ENCODE measurements around the gene ZNF814.
"Not testable (repeated sequence)": the region's sequence is repeated elsewhere in the genome, so short reads cannot be mapped to it uniquely, and the experiment has no call there.

The ZNF814 gene

DNA sequence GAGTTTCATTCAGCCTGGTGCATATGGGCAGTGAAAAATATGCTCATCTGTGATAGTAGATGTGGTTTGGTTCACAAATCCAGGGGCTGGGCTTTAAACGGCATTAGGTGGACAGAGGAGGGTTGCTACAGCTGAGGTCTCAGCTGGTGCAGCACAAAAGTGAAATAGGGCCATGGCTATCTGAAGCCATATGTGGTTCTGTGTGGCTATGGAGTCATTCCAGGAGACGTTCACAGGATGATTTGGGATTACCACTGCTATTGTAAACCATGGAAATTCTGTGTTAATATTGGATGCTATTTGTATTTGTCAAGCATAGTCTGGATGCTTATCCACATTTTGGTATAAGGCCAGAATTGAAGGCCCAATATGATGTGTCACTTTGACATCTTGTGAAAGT lies 34.7 kb downstream of the ZNF814 start:
- DNase-seq (ENCODE audit: low spot score), result not testable (repeated sequence)

DNA sequence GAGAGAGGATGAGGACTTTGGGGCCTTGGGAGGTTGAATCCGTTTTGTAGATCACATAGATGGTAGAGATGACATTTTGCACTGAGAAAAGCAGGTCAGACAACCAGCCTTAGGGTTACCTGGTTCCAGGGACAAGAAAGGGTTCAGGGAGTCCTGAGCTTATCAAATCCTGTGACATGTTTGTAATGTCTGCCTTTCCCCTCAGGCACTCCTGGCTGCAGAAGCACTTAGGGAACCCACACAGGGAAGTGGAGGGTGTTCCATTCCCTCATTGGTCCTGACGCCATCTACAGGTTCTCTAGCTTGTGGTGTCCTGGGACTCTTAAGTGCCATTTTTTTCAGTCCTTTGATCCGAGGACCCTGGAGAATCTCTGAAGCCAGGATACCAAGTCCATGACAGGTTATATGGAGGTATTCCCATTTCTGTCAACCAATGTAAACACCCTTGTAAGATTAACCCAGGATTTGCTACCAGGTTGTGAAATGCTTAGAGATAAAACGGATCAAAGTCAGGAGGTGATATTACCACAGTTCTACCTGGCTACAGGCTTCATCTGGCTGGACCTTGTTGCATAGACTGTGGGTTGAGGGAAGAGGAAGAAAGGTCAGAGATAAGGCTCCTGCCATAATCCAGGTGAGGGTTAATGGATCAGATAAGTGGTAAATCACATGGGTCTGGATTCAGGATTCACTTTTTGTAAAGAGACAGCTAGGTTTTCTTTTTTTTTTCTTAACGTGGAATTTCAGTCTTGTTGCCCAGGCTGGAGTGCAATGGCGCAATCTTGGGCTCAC lies 36.8 kb downstream of the ZNF814 start:
- DNase-seq (ENCODE audit: low spot score), result not testable (repeated sequence)

DNA sequence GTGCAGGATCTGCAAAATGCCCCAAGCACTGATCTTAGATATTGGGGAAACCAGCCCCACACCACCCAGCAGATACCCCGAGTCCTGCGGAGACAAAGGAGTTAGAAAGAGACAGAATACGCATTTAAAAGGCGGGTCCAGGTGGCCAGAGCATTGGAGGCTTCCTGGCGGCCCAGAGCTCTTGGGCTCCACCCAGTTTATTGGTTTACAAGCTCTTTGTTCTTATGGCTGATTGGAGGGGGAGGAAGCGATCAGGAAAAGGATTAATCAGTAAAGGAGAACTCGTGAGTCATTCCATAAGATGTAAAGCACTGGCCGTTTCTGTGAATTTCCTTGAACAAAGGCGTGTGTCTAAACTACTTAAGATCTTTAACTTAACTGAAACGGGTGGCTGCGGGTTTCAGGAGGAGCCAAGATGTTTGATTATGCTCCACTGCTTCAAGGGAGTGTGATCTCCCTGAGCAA lies 38.3 kb downstream of the ZNF814 start:
- peak; percentile 78 for DNase-seq (ENCODE audit: low spot score)

DNA sequence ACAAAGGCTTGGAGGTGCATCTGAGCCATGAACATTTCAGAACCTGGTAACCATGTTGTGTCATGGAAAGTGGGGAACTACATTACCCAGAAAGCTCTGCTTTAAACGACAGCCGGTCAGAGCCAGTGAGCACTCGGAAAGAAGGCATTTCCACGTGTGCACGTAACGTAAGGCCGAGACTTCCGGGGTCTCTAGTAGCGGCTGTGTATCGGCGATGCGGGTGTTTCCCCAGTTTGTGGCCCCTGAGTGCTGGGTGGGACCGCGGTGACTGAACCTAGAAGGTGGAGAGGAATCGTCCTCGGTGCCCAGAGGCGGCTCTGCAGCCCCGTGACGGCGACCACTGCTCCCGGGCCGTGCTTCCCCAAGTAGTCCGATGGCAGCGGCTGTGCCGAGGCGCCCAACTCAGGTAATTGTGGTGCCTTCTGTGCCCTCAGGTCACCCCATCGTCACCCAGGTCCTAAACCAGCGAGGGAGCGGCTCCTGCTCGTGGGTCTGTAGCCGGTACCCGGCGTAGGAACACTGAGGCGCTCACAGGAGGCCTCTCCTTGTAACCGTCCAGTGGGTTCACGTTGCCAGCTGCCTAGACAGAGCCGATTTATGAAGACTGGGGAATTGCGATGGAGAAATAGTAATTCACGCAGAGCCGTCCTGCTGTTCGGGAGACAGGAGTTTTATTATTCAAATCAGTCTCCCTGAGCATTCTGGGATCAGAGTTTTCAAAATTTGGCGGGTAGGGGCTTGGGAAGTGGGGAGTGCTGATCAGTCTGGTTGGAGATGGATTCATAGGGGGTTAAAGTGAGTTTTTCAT lies 39.0 kb downstream of the ZNF814 start, which contains the start of gene ZNF587:
TSS of gene ZNF587 (plus strand) at position 194 of the 808 bp plus-strand sequence. CDS start at position 374, 180 bp downstream.
- peak; percentile 81 for DNase-seq (ENCODE audit: low spot score)

DNA sequence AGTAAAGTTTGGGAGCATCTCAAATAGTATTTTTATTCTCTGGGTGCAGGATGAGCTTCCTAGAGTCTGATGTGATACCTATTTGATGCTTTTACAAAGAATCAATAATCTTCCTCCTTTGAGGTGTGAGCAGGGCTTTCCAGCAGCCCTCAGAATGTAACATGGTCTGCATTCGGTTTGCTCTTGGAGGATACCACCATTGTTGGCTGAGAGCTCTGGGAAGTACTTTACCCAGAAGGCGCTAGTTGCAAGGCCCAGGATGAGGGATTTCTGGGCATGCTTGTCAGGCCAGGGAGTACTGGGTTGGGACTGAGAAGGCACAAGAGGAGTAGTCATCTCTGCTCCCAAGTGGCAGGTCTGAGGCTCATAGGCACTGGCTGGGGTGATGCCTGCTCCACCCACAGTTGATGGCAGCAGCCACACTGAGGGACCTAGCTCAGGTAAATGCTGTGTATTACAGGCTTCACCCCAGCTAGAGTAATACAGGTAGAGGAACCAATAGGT lies 39.6 kb downstream of the ZNF814 start:
- DNase-seq (ENCODE audit: low spot score), result not testable (repeated sequence)

DNA sequence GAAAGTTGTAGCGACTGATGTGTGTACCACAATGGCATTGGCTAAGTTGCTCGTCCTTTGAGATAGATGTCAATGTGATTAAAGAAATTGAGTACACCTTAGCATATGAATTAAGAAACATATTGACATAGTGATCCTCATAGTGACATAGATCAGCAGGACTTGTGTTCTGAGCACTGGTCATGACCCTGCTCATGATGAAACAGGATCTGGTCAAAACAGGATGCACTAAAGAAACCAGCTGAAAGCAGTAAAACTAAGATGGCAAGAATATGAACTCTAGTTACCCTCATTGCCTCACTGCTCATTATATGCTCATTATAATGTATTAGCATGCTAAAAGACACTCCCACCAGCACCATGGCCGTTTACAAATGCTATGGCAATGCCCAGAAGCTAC lies 41.7 kb downstream of the ZNF814 start:
- not testable (repeated sequence) for DNase-seq (ENCODE audit: low spot score)

DNA sequence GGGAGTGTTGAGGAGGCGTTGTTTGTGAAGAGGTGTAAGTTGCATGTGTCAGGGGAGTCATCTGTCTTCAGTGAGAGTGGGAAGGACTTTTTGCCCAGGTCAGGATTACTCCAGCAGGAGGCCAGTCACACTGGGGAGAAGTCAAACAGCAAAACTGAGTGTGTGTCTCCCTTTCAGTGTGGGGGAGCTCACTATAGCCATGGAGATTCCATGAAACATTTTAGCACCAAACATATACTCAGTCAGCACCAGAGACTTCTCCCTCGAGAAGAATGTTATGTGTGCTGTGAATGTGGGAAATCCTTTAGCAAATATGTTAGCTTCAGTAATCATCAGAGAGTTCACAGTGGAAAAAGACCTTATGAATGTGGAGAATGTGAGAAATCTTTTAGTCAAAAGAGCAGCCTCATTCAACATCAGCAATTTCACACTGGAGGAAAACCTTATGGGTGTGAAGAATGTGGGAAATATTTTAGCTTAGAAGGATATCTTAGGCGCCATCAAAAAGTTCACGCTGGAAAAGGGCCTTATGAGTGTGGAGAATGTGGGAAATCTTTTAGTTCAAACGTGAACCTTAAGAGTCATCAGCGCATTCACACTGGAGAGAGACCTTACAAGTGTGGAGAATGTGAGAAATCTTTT lies 47.6 kb downstream of the ZNF814 start:
- no peak for DNase-seq (ENCODE audit: low spot score)

DNA sequence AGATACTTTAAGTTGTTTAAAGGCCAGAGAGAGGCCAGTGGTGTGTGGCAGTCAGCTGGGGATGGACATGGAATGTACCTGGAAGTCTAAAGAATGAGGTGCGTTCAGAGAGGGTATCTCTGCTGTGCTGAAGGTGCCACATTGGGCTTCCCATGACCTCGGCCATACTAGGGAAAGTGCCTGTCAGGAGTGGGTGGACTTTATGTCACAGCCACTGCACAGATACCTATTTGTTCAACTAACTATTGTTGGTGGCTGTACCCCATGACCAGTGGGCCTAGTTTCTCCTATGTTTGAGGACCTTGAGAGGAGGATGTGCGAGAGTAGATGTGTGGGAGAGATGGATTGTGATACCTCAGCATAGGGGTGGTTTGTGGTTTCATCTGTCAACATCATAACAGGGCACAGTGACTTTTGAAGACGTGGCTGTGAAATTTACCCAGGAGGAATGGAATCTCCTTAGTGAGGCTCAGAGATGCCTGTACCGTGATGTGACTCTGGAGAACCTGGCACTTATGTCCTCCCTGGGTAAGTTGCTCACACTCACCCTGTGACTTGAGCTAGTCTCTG lies 50.1 kb downstream of the ZNF814 start:
- not testable (repeated sequence) for DNase-seq (ENCODE audit: low spot score)

DNA sequence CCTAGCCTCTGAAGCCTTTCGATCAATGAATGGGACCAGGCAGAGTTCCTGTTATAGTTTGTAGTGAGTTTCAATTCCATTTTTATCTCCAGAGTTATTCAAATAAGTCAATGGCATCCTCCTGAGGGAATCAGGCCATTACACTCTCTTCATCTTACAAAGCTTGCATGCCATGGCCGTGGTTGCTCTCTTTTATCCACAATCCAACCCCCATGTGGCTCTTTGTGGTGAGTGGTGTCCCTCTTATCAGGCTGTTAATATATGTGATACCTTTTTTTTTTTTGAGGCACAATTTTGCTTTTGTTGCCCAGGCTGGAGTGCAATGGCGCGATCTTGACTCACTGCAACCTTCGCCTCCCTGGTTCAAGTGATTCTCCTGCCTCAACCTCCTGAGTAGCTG lies 51.8 kb downstream of the ZNF814 start:
- DNase-seq (ENCODE audit: low spot score), result not testable (repeated sequence)

DNA sequence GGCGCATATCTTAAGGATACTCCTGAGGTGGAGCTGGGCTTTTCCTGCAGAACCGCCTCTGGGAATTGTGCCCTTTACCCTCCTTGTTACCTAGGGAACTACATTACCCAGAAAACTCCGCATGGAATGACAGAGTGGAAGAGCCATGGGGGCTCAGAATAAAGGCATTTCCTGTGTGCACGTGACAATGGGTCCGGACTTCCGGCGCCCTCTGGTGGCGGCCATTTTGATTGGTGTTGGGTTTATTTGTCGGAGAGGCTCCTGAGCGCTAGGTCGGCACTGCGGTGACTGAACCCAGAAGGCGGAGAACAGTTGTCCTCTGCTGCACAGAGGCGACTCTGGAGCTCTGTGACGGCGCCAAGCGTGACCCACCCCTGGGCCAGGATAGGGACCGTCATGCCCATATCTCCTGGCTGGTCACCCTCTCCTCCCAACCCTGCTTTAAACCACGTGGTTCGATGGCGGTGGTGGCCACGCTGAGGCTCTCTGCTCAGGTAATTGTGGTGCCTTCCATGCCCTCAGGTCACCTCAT lies 58.7 kb downstream of the ZNF814 start, which contains the start of gene ZNF587B:
TSS of gene ZNF587B (plus strand) at position 229 of the 532 bp plus-strand sequence. CDS start at position 459, 230 bp downstream.
- DNase-seq (ENCODE audit: low spot score), result no peak

DNA sequence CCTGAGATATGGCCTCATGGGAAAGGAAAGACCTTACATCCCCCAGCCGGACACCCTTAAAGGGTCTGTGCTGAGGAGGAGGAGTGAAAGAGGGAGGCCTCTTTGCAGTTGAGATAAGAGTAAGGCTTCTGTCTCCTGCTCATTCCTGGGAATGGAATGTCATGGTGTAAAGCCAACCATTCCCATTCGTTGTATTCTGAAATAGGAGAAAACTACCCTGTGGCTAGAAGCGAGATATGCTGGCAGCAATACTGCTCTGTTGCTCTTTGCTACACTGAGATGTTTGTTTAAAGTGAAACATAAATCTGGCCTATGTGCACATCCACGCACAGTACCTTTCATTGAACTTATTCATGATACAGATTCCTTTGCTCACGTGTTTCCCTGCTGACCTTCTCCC lies 59.5 kb downstream of the ZNF814 start:
- no peak for DNase-seq (ENCODE audit: low spot score)

DNA sequence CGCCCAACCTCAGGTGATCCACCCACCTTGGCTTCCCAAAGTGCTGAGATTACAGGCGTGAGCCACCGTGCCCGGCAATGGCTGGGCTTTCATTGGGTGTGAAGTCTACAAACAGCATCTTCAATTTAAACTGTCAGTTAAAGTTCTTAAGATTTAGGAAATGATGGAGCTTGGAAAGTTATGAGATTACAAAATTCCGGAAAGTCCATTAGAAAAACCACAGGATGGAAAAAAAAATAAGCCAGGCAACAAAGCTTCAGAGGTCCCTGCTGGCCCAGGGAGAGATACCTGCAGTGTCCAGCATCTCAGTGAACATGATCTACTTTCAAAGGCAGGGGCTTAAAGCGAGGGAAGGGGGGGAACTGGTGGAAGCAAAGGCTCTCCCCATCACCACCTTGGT lies 63.3 kb downstream of the ZNF814 start:
- DNase-seq (ENCODE audit: low spot score), result no peak

DNA sequence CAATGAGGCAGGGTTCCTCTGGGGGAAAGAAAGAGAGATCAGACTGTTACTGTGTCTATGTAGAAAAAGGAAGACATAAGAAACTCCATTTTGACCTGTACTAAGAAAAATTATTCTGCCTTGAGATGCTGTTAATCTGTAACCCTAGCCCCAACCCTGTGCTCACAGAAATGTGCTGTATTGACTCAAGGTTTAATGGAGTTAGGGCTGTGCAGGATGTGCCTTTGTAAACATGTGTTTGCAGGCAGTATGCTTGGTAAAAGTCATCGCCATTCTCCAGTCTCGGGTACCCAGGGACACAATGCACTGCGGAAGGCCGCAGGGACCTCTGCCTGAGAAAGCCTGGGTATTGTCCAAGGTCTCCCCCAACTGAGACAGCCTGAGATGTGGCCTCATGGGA lies 65.2 kb downstream of the ZNF814 start:
- DNase-seq (ENCODE audit: low spot score), result not testable (repeated sequence)

DNA sequence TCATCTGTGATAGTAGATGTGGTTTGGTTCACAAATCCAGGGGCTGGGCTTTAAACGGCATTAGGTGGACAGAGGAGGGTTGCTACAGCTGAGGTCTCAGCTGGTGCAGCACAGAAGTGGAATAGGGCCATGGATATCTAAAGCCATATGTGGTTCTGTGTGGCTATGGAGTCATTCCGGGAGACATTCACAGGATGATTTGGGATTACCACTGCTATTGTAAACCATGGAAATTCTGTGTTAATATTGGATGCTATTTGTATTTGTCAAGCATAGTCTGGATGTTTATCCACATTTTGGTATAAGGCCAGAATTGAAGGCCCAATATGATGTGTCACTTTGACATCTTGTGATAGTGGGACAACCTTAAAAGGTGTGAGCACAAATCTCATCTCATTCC lies 65.7 kb downstream of the ZNF814 start:
- DNase-seq (ENCODE audit: low spot score), result not testable (repeated sequence)

DNA sequence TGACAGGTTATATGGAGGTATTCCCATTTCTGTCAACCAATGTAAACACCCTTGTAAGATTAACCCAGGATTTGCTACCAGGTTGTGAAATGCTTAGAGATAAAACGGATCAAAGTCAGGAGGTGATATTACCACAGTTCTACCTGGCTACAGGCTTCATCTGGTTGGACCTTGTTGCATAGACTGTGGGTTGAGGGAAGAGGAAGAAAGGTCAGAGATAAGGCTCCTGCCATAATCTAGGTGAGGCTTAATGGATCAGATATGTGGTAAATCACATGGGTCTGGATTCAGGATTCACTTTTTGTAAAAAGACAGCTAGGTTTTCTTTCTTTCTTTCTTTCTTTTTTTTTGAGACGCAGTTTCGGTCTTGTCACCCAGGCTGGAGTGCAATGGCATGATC lies 67.3 kb downstream of the ZNF814 start:
- not testable (repeated sequence) for DNase-seq (ENCODE audit: low spot score)

DNA sequence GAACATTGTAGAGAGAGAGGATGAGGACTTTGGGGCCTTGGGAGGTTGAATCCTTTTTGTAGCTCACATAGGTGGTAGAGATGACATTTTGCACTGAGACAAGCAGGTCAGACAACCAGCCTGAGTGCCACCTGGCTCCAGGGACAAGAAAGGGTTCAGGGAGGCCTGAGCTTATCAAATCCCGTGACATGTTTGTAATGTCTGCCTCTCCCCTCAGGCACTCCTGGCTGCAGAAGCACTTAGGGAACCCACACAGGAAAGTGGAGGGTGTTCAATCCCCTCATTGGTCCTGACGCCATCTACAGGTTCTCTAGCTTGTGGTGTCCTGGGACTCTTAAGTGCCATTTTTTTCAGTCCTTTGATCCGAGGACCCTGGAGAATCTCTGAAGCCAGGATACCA lies 67.7 kb downstream of the ZNF814 start:
- not testable (repeated sequence) for DNase-seq (ENCODE audit: low spot score)

DNA sequence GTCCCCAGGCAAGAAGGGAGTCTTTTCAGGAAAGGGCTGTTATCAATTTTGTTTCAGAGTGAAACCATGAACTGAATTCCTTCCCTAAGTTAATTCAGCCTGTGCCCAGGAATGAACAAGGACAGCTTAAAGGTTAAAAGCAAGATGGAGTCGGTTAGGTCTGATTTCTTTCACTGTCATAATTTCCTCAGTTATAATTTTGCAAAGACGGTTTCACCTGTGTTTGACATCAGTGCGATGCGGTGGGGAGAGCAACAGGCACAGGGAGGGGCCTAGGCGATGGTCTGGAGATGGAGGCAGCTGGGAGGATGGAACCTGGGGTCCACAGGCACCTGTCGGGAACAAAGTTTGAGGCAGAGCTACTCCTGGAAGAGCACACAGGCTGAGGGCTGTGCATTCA lies 68.2 kb downstream of the ZNF814 start:
- DNase-seq (ENCODE audit: low spot score), result no peak

DNA sequence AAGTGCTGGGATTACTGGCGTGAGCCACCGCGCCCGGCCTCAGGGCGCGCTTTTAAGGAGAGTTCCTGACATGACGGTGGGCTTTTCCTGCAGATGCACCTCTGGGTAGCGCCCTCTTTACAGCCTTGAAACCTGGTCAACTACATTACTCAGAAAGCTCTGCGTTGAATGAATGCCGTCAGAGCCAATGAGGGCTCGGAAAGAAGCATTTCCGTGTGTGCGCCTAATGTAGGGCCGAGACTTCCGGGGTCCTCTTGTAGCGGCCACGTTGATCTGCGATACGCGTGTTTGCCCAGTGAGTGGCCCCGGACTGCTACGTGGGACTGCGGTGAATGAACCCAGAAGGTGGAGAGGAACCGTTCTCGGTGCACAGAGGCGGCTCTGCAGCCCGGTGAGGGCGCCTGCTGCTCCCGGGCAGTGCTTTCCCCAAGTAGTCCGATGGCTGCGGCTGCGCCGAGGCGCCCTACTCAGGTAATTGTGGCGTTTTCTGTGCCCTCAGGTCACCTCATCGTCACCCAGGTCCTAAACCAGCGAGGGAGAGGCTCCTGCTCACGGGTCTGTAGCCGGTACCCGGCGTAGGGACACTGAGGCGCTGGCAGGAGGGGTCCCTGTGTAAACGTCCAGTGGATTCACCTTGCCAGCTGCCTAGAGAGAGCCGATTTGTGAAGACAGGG lies 69.2 kb downstream of the ZNF814 start:
- DNase-seq (ENCODE audit: low spot score), result peak; percentile 91

DNA sequence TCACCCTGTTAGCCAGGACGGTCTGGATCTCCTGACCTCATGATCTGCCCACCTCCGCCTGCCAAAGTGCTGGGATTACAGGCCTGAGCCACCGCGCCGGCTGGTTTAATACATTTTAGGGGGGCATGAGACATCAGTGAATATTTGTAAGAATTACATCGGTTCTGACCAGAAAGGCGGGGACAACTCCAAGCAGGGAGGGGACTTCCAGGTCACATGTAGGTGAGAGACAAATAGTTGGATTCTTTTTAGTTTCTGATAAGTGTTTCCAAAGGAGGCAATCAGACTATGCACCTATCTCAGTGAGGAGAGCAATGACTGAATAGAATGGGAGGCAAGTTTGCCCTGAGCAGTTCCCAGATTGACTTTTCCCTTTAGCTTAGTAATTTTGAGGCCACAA lies 70.5 kb downstream of the ZNF814 start:
- DNase-seq (ENCODE audit: low spot score), result no peak

DNA sequence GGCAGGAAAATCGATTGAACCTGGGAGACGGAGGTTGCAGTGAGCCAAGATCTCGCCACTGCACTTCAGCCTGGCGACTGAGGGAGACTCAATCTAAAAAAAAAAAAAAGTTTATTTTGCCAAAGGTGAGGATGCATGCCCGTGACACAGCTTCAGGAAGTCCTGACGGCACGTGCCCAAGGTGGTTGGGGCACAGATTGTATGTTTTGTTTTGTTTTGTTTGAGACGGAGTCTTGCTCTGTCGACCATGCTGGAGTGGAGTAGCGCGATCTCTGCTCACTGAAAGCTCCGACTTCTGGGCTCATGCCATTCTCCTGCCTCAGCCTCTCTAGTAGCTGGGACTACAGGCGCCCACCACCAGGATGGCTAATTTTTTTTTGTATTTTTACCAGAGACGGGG lies 70.9 kb downstream of the ZNF814 start:
- DNase-seq (ENCODE audit: low spot score), result no peak

DNA sequence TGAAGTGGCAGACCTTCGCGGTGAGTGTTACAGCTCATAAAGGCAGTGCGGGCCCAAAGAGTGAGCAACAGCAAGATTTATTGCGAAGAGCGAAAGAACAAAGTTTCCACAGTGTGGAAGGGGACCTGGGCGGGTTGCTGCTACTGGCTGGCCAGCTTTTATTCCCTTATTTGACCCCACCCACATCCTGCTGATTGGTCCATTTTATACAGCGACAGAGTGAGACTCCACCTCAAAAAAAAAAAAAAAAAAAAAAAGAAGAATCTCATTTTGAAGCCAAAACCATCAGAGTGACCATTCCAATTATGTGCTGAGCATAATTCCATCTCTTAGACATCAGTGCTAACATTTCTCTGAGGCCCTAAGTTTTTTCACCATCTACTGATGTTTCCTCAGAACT lies 72.2 kb downstream of the ZNF814 start:
- DNase-seq (ENCODE audit: low spot score), result no peak
